GM19397 (cell line): Measurements from ENCODE around the gene SEMA6C.
"Not testable (repeated sequence)": the region's sequence is repeated elsewhere in the genome, so short reads cannot be mapped to it uniquely, and the experiment has no call there.

ENCODE experiments used
- ATAC-seq: cut with Tn5 transposase; IDR thresholded peaks from one replicate; pipeline ENCODE4 v1.9.1; 2021; ENCODE audit warnings: mild to moderate bottlenecking, moderate library complexity; ENCODE audit not compliant: unreplicated experiment

SEMA6C gene

DNA sequence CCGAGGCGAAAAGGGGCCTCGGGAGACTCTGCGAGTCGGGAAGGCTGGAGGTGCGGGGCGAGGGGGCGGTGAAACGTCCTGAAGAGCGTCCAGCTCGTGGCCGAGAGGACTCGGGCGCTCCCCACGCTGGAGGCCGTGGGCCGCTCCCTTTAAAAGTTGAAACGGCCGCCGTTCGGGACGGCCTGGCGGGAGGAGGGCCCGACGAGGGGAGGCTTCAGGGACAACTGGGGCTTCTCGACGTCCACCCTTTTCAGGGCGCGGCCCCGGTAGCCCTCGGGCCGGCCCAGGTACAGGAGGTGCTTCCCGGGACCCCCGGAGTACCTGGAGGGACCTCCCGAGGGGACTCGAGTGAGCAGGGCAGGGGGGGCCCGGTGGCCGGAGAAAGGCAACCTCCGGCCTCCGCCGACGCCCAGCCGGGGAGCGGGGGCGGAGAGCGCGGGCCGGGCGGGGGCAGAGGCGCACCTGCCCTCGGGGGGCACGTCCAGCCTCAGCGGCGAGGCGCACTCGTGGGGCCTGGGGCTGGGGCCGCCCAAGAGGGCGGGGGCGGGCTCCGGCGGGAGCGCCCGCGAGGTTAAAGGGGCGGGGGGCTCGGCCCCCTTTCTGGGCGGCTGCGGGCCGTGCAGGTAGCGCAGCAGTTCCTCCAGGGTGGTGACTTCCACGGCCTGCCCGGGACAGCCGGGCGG is 14.0 kb downstream of the SEMA6C start:
- no peak for ATAC-seq

DNA sequence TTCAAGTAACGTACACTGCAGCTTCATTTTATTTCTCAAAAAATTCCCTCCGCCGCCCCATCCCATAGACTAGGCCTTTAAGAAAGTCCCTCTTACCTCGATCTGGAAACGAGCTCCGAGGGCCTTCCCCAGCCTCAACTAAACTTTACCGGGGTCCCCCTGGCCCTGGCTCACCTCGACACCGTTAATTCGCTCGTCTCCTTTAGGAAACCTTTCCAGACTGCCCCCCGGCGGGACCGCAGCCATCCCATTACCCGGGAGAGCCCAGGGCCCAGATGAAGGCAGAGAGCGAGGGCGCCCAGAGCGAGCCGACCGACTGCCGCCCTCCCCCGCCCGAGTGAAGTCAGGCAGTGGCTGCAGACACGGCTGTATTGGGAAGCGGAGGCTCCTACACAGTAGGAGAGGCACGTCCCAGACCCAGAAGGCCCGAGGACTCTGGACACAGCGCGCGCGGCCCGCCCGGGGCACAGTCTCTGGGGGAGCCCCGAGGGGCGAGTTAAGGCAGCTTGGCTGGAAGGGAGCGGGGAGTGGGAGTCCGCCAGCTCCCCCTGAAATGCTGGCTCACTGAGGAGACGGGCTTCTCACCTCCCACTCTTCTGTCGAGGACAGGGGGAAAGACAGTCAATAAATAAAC is 14.6 kb downstream of the SEMA6C start:
- no peak for ATAC-seq

DNA sequence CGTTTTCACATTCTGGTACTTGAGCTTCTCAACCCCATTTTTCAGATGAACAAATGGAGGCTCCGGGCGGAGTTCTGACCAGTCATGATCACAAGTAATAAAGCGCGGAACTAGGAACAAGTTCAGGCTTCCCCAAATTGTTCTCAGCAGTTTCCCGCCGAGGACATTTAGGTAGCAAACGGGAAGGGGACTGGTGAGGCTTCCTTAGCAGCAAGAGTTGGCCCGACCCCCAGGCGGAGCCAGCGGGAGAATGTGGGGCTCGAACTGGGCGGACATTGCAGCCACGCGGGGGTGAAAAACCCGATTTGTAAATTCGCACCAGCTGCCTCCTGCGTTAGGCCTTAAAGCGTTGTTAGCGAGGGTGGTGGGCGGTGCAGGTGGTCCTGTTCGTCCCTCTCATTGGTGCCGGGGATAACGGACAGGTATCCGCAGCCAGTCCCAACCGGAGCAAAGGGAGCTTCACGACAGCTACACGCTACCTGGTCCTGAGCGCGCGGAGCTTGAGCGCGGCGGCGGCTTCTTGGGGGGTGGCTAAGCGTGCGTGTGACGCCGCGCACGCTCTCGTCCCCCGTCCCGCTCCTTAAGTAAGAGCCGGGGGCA is 15.3 kb downstream of the SEMA6C start:
- ATAC-seq, result peak; percentile 82

DNA sequence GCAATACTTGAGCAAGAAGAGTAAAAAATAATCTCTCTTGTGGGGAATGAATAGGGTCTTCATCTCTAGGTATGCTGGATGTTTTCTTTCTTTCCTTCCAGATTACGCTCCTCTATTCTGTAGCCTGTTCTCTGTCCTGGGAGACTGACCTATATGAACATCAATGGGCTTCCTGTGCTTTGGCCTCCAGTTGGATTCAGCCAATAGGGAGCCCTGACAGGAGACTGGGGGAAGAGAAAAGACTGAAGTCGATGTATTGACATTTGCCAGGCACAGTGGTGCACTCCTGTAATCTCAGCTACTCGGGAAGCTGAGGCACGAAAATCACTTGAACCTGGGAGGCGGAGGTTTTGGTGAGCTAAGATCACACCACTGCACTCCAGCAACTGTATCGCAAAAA is 17.6 kb downstream of the SEMA6C start:
- ATAC-seq, result no peak

DNA sequence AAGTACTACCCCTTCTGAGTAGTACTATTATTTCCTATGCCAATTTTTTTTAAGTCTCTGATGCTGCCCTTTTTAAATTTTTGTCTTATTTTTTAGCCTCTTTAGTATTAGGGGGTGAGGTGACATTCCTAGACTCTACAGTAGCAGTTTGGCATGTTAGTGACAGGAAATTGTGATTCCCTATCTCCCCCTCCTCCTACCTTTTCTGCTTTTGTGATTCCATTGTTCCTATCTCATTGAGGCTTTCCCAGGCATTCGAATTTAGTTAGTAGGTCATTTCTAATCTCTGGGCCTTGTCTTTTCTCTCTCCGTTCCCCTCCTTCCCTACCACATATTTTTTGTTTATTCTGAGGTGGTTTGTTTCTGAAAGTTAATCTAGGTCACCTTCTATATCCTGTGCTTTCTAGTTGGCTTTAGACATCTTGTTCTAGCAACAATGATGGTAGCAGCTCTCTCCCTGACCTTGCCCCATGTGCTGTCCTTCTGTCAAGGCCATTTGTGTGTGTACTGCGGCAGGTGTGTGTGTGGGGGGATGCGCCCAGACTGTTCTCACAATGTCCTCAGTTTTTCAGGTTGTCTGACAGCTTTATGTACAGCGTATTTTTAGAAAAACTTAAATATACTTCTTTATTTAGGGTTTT is 21.5 kb downstream of the SEMA6C start:
- ATAC-seq, result no peak

DNA sequence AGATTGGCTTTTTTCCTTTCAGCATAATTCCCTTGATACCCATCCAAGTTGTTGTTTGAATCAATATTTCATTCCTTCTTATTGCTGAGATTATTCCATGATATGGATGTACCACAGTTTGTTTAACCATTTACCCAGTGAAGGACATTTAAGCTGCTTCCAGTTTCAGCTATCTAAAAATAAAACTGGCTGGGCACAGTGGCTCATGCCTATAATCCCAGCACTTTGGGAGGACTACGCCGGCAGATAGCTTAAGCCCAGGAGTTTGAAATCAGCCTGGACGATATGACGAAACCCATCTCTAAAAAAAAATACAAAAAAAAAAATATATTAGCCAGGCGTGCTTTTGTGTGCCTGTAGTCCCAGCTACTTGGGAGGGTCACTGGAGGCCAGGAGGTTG is 32.6 kb downstream of the SEMA6C start:
- ATAC-seq, result no peak

DNA sequence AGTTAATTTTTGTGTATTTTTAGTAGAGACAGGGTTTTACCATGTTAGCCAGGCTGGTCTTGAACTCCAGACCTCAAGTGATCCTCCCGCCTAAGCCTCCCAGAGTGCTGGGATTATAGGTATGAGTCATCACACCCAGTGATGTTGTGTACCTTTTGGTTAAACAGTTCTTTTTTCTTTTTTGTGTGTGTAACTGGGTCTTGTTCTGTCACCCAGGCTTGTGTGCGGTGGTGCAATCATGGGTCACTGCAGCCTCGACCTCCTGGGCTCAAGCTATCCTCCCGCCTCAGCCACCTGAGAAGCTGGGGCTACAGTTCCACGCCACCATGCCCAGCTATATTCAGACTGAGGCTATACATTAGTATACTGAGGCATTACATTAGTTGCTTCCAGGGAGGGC is 38.1 kb downstream of the SEMA6C start:
- ATAC-seq, result no peak

DNA sequence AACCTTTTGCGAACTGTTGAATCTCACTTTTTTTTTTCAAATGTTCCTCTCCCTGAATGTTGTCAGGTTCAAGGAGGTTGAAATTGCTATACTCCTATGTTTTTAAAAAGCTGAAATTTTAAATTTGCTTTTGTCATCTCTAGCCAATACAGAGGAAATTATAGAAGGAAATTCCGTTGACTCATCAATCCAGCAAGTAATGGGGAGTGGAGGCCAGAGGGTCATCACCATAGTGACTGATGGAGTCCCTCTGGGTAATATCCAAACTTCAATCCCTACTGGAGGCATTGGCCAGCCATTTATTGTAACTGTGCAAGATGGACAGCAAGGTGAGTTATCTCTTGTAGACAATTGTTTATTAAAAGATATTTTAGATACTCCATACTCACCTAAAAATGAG is 39.5 kb downstream of the SEMA6C start:
- no peak for ATAC-seq

DNA sequence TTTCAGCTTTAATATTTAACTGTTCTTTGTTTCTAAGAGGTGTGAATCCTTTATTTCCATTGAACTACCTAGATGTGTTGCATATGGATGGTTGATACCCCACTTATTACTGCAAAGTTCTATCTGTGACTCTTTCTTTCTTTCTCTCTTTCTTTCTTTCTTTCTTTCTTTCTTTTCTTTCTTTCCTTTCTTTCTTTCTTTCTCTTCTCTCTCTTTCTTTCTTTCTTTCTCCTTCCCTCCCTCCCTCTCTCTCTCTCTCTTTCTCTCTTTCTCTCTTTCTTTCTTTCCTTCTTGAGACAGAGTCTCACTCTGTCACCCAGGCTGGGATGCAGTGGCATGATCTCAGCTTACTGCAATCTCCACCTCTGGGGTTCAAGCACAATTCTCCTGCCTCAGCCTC is 41.8 kb downstream of the SEMA6C start:
- no peak for ATAC-seq

DNA sequence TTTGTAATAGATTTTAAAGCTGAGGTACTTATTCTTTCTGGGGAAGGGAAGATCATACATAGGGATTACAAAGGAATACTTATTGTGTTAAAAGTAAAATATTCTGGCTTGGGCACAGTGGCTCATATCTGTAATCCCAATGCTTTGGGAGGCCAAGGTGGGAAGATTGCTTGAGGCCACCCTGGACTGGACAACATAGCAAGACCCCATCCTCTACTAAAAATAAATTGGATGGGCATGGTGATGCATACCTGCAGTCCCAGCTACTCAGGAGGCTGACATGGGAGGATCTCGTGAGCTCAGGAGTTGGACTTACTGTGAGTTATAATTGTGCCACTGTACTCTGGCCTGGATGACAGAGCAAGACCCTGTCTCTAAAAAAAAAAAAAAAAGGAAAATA is 48.3 kb downstream of the SEMA6C start:
- no peak for ATAC-seq

DNA sequence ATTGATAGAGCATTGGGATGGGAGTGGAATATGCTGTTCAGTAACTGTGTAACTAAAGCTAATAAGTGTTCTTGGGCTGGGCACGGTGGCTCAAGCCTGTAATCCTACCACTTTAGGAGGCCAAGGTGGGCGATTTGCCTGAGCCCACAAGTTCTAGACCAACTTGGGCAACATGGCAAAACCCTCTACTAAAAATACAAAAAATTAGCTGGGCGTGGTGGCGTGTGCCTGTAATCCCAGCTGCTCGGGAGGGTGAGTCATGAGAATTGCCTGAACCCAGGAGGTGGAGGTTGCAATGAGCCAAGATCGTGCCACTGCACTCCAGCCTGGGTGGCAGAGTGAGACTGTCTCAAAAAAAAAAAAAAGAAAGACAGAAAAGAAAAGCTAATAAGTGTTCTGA is 49.0 kb downstream of the SEMA6C start:
- ATAC-seq, result not testable (repeated sequence)

DNA sequence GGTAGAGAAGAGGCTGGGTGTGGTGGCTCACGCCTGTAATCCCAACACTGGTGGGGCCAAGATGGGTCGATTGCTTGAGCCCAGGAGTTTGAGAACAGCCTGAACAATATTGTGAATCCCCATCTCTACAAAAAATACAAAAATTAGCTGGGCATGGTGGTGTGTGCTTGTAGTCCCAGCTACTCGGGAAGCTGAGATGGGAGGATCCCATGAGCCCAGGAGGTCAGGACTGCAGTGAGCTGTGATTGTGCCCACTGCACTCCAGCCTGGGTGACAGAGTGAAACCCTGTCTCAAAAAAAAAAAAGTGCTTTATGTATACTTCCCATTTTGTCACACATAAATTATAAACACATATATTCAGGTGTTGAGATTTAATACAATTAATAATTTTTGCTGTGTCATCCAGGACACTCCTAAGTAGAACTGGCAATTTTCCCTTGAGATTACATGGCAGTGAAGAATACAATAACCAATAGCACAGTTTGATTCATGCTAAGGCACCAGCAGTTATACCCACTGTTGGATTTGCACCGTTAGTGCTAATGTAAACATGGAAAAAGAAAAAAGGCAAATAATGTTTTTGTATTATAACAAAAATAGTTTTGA is 60.4 kb downstream of the SEMA6C start:
- no peak for ATAC-seq
